NCI-H524 (cell line): ENCODE measurements around the gene PPP1R14B.

Source experiments
- DNase-seq, 2 experiments: peaks; one replicate each; lab custom pipeline; 2025; lab: John Stamatoyannopoulos, UW

The PPP1R14B gene

DNA sequence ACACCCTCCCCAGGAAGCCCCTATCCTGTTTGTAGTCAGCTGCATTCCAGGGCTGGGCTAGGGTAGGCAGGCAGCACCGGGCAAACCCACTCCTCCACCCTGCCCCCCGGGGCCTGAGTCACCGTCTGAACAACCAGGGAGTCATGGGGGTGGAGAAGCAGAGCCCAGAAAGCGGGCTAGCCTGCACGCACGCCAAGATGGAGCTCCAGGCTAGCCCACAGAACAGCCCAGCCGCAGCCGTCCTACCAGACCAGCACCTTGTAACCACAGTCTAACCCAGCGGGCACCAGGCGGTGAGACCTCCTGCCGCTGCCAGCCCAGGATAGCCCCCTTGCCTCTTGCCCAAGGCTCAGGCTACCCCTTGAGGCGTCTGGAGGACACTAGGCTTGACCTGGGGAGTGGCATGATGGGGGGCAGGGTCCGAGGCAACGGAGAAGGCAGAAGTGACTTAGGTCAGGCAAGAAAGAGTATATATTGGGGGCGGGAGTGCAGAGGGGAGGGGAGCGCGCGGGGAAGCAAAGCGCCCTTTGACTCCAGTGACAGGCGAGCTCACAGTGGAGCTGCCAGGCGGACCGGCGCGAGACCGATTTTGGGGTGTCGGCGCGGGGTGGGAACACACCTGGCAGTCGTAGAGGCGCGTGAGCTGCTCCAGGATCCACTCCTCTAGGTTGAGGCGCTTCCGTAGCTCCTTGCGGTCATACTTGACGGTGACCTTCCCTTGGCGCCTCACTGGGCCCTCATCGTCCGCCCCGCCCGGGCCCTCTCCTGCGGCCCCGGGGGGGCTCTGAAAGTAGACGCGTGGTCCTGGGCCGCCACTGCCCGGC is 734 bp downstream of the PPP1R14B start:
- DNase-seq, result peak in 1 of 2 experiments; percentile 65

DNA sequence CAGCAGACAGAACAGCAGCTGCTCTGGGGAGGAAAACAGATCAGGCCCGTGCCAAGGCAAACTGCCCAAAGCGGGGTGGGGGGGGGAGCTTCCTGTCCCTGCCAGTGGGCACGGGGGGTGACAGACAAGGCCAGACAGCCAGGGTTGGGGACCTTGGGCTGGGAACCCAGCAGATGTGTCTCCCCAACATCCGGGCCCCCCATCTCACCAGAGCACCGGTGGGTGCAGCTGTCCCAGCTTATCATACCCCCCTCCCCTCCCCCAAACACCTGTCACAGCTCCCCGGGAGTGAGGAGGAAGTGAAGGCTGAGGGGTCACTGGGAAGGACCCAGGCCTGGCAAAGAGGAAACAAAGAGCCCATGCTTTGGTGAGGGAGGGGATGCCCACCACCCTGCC is 1.3 kb downstream of the PPP1R14B start:
- DNase-seq, result peak in 1 of 2 experiments; percentile 65

DNA sequence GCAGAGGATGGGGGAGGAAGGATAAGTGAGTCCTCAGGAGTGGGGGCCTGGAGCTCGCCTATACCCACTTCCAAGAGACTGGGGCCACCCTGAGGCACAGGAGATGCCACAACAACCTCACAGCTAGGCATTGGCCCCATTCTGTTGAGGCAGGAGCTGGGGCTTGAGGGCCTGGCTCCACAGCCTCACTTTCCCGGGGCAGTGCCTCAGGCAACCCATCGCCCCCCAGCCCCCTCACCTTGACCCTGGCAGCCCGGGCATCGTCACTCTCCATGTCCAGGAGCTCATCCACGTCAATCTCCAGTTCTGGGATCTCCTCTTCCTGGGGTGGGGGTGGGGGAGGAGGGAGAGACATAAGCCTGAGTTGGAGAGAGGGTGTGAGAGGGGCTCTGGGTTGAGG is 1.8 kb downstream of the PPP1R14B start:
- no peak for DNase-seq

DNA sequence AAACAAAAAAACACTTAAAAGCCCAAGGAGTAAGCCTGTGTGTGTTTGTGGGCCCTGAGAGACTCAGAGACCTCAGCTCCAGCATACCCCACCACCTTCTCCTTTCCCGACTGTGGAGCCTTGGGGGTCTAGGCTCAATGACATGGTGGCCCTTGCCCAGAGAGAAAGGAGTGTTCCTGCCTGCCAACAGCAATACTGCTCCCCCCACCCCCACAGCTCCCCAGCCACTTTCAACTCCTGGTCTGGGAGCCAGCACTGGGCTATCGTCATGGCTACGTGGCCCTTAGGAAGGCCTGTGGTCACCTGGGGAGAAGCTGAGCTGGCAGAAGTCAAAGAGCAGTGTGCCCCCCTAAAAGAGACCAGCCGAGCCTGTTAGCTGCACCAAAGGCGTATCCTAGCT is 2.6 kb downstream of the PPP1R14B start:
- DNase-seq, result no peak

GRCh38 chr11:64243236-64243854 is 3.4 kb downstream of the PPP1R14B start:
- DNase-seq, result no peak

DNA sequence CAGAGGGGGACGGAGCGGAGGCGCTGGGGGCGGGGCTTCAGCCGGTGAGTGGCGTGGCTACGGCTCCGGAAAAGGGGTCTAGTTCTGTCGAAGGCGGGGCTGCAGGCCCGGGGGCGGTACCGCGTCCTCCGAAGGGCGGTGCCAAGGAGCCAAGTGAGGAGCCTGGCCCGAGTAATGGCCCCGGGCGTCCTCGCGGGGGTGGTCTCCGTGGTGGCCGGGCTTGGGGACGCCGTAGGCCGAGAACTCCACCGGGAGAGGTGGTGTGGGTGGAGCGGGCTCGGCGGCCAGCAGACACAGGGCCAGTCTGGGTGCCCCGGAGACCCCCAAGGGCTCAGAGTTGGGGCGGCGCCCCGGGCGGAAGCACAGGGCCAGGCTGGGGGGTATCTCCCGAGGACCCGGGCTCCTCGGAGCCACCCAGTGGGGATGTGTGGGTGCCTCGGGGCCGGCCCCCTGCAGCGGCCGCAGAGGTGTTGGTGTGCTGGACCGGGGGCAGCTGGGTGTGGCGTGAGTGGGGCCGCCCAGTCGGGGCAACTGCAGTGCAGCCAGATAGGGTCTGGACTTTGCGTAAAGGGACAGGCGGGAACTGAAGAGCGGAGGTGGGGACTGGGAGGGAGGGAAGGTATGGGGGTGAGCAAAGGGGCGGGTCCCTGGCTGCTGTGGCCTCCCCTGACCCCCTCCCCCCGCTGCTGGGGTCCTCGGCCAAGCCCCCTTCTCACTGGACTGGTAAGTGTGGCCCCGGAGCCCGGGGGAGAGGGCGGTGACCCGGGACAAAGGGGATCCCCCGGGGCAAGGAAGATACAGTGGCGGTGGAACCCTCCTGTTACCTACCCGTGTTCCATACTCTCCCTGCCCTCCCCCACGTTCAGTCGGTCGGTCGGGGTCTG is 5.0 kb downstream of the PPP1R14B start:
- peak in 1 of 2 experiments; percentile 50 for DNase-seq

DNA sequence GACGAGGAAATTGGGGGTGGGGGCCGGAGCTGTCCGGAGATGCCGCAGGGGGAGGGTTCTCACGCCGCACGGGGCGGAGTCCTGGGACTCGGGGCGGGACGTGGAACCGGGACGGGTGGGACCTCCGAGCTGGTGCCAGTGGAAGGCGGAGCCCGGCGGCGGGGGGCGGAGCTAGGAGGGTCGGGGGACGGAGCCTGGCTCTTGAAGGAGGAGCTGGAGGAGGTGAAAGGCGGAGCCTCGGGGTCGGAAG is 5.6 kb downstream of the PPP1R14B start:
- DNase-seq, result peak; percentile 95 to 97

DNA sequence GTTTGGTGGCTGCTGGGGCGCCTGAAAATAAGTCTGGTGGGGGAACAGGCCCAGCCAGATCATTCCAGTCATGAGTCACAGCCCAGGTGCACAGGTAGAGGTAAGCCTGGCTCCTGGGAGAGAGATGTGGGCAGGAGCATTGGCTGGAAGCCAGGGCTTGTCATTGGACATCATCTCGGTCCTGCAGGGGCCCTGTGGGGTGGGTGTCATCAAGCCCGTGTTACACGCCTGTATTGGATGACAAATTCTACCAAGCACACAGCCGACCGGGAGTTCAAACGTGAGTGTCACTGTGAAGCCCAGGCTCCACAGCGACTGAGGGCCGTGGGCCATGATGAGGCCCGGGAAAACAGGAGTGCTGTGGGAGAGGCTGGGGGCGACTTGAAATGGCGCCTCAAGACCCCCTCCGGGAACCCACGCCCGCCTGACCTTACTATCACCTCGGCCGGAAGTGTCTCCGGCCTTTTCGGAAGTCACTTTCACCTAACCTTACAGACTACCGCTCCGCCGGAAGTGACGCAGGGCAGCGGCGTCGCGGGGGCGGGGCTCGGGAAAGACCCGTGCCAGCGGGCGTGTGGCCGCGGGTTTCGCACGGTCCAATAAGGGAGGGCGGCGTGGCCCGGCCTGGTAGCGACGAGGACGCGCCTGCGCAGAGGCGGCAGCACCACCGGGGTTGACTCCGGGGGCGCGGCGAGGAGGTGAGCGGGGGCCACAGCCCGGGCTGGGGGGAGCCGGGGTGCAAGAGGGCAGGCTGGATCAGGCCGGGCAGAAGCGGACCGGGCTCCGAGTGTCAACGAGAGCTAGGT is 6.1 kb downstream of the PPP1R14B start, which contains the start of gene FKBP2:
TSS of gene FKBP2 (plus strand) at position 661 of the 806 bp plus-strand sequence. CDS start 1,293 bp downstream, outside the sequence.
- DNase-seq, result peak; percentile 86 to 95

DNA sequence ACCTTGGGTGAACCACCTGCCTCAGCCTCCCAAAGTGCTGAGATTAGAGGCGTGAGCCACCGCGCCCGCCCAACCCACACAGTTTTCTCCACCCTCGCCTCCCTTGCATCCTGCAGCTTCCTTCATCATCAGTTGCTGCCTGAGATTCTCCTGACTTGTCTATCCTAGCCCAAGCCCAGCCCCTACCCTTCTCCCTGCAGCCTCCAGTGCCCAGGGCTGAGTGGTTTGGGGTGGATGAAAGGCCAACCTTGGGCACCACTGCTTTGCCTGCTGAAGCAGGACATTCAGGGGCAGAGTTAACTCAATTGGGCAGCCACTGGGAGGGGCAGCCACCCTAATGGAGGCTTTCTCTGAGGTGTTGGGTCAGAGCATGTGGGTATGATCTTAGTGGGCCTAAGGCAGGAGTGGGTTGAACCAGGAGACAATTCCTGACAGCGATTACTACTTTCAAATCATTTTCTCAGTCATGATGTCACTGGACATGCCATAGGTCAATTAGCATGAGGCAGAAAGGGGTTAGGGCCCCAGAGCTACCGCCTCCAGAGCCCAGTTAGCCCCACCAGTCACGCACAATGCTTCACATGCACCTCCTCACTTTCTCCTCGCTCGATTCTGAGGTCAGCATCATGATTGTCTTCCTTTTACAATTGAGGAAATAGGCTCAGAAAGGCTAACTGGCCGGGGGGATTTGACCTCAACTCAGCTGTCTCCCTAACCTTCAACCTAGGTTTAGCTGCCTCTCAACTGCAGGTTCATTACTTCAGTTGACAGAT is 6.9 kb downstream of the PPP1R14B start:
- no peak for DNase-seq

GRCh38 chr11:64238999-64239398 is 7.7 kb downstream of the PPP1R14B start:
- no peak for DNase-seq

DNA sequence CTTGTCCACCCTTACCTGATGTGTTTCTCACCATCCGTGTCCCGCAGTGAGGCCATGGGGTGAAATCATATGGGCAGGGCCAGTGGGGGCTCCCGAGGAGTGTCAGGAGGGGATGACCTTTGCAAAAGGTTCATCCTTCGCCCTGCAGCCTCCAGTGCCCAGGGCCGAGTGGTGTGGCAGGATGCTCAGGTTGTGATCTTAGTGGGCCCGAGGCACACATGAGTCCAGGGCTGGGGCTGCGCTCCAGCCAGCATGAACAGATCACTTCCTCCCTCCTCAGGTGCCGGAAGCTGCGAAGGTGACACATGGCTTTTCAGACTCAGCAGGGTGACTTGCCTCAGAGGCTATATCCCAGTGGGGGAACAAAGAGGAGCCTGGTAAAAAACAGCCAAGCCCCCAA is 8.7 kb downstream of the PPP1R14B start:
- DNase-seq, result no peak

DNA sequence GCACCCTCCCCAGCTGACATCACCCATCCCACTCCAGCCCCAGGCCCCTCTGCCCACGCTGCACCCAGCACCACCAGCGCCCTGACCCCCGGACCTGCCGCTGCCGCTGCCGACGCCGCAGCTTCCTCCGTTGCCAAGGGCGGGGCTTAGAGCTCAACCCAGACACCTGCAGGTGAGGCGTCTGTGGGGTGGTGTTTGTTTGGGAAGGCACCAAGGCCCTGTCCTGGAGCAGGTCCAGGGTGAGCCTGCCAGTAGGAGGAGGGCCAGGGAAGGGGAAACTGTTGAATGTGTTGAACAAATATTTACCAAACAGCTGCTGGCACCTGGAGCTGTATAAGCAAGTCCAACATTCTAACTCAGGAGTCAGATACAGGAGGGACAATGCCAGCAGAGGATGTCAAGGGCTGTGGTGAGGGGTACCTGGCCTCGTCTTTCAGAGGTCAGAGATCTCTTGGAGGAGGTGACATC is 9.2 kb downstream of the PPP1R14B start:
- DNase-seq, result no peak

- no peak for DNase-seq
Measured at GRCh38 chr11:64235437-64236161, 11.1 kb downstream of the PPP1R14B start.

DNA sequence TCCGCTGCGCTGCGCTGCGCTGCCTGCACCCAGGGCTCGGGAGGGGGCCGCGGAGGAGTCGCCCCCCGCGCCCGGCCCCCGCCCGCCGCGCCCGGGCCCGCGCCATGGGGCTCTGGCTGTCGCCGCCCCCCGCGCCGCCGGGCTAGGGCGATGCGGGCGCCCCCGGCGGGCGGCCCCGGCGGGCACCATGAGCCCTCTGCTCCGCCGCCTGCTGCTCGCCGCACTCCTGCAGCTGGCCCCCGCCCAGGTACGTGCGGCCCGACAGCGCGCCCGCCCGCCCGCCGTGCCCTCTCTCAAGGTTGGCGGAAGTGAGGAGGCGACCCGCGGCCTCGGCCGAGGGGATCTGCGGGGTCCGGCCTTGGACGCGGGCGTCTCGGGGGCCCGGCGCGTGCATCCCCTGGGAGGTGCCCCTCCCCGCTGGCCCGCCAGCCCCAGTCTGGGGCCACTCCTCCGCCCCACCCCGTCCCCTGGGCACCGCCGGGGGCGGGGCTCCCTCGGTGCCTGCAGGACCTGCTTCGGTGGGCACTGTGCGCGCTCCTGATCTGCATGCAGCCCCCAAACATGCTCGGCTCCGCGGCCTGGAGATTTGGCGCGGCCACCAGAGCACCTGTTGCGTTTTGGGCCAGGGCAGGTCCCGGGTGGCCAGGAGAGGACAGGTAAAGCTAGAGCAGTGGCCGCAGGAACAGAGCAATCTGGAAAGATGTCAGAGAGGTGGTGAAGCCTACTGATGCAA is 11.9 kb downstream of the PPP1R14B start:
- DNase-seq, result peak; percentile 19 to 38

DNA sequence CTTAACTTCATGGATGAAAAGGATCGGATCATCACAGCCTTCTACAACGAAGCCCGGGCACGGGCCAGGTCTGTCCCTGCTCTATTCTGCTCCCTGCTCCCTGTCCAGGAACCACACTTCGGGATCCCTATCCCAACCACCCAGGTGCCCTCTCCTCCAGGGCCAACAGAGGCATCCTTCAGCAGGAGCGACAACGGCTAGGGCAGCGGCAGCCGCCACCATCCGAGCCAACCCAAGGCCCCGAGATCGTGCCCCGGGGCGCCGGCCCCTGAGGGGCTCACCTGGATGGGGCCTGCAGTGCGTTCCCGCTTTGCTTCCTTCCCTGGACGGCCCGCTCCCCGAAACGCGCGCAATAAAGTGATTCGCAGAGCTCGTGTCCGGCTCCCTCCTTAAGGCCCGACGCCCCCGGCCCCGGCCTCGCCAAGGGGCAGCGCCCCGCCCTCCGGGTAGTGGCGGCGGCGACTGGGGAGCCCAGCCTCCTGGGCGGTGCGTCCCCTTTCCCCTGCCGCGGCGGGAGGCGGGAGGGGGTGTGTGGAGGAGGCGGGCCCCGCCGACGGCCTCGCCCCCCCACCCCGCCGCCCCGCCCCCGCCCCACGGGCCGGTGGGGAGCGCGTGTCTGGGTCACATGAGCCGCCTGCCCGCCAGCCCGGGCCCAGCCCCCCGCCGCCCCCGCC is 12.7 kb downstream of the PPP1R14B start, which contains the start of gene VEGFB:
TSS of gene VEGFB (plus strand) at position 672 of the 674 bp plus-strand sequence. CDS start 250 bp downstream, outside the sequence.
- DNase-seq, result peak in 1 of 2 experiments; percentile 36

GRCh38 chr11:64232967-64233315 is 13.8 kb downstream of the PPP1R14B start:
- no peak for DNase-seq

DNA sequence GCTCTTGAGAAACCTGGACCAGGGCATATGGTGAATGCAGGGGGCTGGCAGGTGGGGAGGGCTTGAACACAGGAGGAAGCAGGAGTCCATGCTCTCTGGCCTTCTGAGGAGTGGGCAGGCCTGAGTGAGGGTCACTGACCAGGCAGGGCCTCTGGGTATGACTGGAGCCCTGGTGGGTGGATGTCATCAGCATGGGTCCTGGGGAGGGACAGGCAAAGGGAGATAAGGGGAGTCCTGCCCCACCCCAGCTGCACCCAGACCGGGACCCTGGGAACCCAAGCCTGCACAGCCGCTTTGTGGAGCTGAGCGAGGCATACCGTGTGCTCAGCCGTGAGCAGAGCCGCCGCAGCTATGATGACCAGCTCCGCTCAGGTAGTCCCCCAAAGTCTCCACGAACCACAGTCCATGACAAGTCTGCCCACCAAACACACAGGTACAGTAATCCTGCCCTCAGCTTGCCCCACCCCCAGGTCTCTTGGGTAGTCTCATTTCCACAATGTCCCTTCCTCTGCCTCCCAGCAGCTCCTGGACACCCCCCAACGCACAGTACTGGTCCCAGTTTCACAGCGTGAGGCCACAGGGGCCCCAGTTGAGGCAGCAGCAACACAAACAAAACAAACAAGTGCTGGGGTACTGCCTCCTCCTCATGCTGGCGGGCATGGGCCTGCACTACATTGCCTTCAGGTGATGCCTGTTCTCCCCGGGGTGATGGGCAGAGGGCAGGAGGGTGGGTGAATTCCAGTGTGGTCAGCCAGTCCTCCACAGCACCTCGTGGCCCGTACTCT is 14.4 kb downstream of the PPP1R14B start:
- DNase-seq, result no peak

DNA sequence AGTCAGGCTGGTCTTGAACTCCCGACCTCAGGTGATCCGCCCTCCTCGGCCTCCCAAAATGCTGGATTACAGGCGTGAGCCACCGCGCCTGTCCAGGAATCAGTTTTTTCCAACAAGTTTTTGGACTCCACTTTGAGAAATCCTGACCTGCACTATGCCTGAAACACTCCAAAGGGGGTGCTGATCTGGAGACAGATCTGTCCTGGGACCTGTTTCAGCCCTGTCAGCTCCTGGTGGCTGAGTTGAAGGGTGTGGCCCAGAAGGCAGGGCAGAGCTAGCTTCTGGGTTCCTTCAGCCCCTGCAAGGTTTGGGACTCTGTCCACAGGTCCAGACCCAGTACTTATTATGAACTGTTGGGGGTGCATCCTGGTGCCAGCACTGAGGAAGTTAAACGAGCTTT is 15.2 kb downstream of the PPP1R14B start:
- DNase-seq, result no peak
